PC-3 (cell line): Measurements from ENCODE around the gene RALBP1. TPM values are rescaled to one million over a fixed set of nuclear protein-coding genes. Genes with fewer than 3 reads are reported as not detected.

Experiments used
- ATAC-seq: fragments of 200-7000 bp; cut with Tn5 transposase; 2 replicates; pipeline ENCODE4 v1.9.1; 2020; ENCODE audit warnings: mild to moderate bottlenecking, moderate library complexity
- BruUV-seq: library from RNA; stranded (reverse); fragments of 400-500 nt; replicated peaks from 2 replicates; lab custom pipeline; 2021; lab: Mats Ljungman, UMichigan
- CTCF ChIA-PET: fragments of 300-600 bp; sonication (Branson Sonifier 250); formaldehyde crosslinking; loops from one replicate; lab custom pipeline; 2022; ENCODE audit warnings: antibody characterized with exemption; lab: Charles Lee
- POLR2A ChIA-PET: fragments of 300-600 bp; sonication (Branson Sonifier 250); formaldehyde crosslinking; loops from one replicate; lab custom pipeline; 2022; ENCODE audit warnings: antibody characterized with exemption; ENCODE audit not compliant: unreplicated experiment; lab: Charles Lee
- DNase-seq: peaks from one replicate; pipeline ENCODE4 v3.0.0-alpha.2; 2015
- H2AFZ ChIP-seq: fragments of 300-600 bp; sonication (generic); 2 replicates; pipeline ENCODE4 v1.6.0; 2016; ENCODE audit warnings: antibody characterized with exemption, low read length
- H3F3A ChIP-seq: fragments of 300-600 bp; sonication (generic); one replicate; pipeline ENCODE4 v1.6.0; 2017; ENCODE audit warnings: antibody characterized with exemption, low read length, control low read depth, mild to moderate bottlenecking; ENCODE audit not compliant: unreplicated experiment
- H3K27ac ChIP-seq: fragments of 300-600 bp; sonication (generic); 2 replicates; pipeline ENCODE4 v1.5.1; 2016; ENCODE audit warnings: mild to moderate bottlenecking, low read length
- H3K27me3 ChIP-seq: fragments of 300-600 bp; sonication (generic); 2 replicates; pipeline ENCODE4 v1.6.1; 2016; ENCODE audit warnings: low read length, mixed read lengths
- H3K36me3 ChIP-seq: fragments of 300-600 bp; sonication (generic); 2 replicates; pipeline ENCODE4 v1.6.1; 2016; ENCODE audit warnings: low read depth, mixed run types, low read length, mixed read lengths
- H3K4me1 ChIP-seq: fragments of 300-600 bp; sonication (generic); 2 replicates; pipeline ENCODE4 v1.5.1; 2016; ENCODE audit warnings: low read length; ENCODE audit not compliant: insufficient read depth
- H3K4me2 ChIP-seq: fragments of 300-600 bp; sonication (generic); 2 replicates; pipeline ENCODE4 v1.6.0; 2016; ENCODE audit warnings: low read length
- H3K4me3 ChIP-seq: fragments of 300-600 bp; sonication (generic); 2 replicates; pipeline ENCODE4 v1.5.1; 2016; ENCODE audit warnings: mild to moderate bottlenecking, low read length, mixed read lengths
- H3K79me2 ChIP-seq: fragments of 300-600 bp; sonication (generic); 2 replicates; pipeline ENCODE4 v1.6.1; 2017; ENCODE audit warnings: low read length, mixed read lengths
- H3K9ac ChIP-seq: fragments of 300-600 bp; sonication (generic); 2 replicates; pipeline ENCODE4 v1.6.0; 2016; ENCODE audit warnings: mild to moderate bottlenecking, low read length
- H3K9me2 ChIP-seq: fragments of 300-600 bp; sonication (generic); replicated peaks from 2 replicates; pipeline ENCODE4 v1.6.1; 2016; ENCODE audit warnings: mixed run types, low read length, mixed read lengths
- H3K9me3 ChIP-seq: fragments of 300-600 bp; sonication (generic); 2 replicates; pipeline ENCODE4 v1.6.1; 2016; ENCODE audit warnings: low read length, mixed read lengths
- H4K20me1 ChIP-seq: fragments of 300-600 bp; sonication (generic); 2 replicates; pipeline ENCODE4 v1.6.1; 2016; ENCODE audit warnings: low read length, mixed read lengths
- EZH2 ChIP-seq: fragments of 300-600 bp; sonication (generic); IDR thresholded peaks from one replicate; pipeline ENCODE4 v1.6.1; 2017; ENCODE audit warnings: antibody characterized with exemption, mild to moderate bottlenecking, low read length; ENCODE audit not compliant: unreplicated experiment
- EZH2phosphoT487 ChIP-seq: fragments of 300-600 bp; sonication (generic); IDR thresholded peaks from 2 replicates; pipeline ENCODE4 v1.6.1; 2018; ENCODE audit warnings: mild to moderate bottlenecking, antibody characterized with exemption, low read length, borderline replicate concordance
- intact Hi-C: fragments of 100-400 bp; cut with micrococcal nuclease; formaldehyde crosslinking; loops from 2 replicates; pipeline ENCODE4 v1.9.0; 2023
- total RNA-seq: library from RNA; depleted of rRNA; stranded (reverse); fragments of >200 nt; gene quantifications from 2 replicates; pipeline ENCODE4 v1.2.3, GENCODE V29; 2014
- TF ChIP-seq, protein P1 (sequence below): fragments of 300-600 bp; sonication (generic); conservative IDR thresholded peaks from 2 replicates; pipeline ENCODE4 v1.5.1; 2017; ENCODE audit warnings: antibody characterized with exemption, low read depth, mild to moderate bottlenecking, low read length

The RALBP1 gene
- total RNA-seq, 1 experiment from 2014 or later, result 89.8 TPM

DNA sequence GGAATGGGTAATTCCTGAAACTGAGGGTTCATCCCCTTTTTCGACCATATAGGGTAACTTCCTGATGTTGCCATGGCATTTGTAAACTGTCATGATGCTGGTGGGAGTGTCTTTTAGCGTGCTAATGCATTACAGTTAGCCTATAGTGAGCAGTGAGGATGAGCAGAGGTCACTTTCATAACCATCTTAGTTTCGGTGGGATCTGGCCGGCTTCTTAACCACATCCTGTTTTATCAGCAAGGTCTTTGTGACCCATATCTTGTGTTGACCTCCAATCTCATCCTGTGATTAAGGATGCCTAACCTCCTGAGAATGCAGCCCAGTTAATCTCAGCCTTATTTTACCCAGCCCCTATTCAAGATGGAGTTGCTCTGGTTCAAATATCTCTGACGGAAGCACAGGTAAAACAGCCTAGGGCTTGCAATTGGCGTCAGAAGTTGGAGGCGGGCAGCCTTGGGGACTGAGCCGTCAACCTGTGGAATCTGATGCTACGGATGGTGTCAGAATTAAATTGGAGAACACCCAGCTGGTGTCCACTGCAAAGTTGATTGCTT is 19.5 kb downstream of the RALBP1 start:
- Histone ChIP-seq H3K4me3 (no peak overlapping the region), H3K79me2 (peaks cover 96% of the 10 kb centered on the region), H3F3A (no peaks in the 10 kb centered on the region), H3K9ac (no peak overlapping the region), H3K9me3 (no peaks in the 10 kb centered on the region), H3K27me3 (no peaks in the 10 kb centered on the region), H3K4me1 (peaks cover 13% of the 10 kb centered on the region; the same call in 1 of the 2 replicates), H3K27ac (no peak overlapping the region), H3K36me3 (peaks cover 4% of the 10 kb centered on the region; the same call in 1 of the 2 replicates), H3K4me2 (no peak overlapping the region), H4K20me1 (0 out of 2 replicates have a peak, but pooled peaks cover 5% of the 10 kb centered on the region), H3K9me2 (no peaks in the 10 kb centered on the region), H2AFZ (no peak overlapping the region)
- ChIA-PET POLR2A (no interaction called here), CTCF (no interaction called here)
- no TSS peak for BruUV-seq
- no peak for TF ChIP-seq EZH2
- TF ChIP-seq, protein P1, sequence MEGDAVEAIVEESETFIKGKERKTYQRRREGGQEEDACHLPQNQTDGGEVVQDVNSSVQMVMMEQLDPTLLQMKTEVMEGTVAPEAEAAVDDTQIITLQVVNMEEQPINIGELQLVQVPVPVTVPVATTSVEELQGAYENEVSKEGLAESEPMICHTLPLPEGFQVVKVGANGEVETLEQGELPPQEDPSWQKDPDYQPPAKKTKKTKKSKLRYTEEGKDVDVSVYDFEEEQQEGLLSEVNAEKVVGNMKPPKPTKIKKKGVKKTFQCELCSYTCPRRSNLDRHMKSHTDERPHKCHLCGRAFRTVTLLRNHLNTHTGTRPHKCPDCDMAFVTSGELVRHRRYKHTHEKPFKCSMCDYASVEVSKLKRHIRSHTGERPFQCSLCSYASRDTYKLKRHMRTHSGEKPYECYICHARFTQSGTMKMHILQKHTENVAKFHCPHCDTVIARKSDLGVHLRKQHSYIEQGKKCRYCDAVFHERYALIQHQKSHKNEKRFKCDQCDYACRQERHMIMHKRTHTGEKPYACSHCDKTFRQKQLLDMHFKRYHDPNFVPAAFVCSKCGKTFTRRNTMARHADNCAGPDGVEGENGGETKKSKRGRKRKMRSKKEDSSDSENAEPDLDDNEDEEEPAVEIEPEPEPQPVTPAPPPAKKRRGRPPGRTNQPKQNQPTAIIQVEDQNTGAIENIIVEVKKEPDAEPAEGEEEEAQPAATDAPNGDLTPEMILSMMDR, result no peak
- no peak for TF ChIP-seq EZH2phosphoT487
- no peak for ATAC-seq
- DNase-seq, result no peak
- intact Hi-C loops, result no loop called here

DNA sequence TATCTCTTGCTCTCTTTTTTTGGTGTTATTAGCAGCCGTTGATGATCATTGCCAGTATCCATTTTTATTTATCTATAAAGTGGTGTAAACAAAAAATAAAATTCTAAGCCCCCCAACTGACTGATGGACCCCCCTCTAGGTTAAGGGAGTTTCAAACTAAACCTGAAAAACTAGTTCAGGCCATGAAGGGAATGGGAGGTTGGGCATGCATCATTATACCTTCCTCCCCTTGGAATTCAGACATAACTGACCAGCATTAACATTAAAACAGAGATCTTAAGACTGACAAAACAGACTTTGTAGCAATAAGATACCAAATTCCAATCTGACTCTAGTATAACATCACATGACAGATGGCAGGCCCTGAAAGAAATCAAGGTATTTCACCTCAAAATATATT is 20.2 kb downstream of the RALBP1 start:
- H3K9me2 ChIP-seq, result no peaks in the 10 kb centered on the region
- H3K9me3 ChIP-seq, result no peaks in the 10 kb centered on the region
- H3K27ac ChIP-seq, result no peak overlapping the region
- H3K4me2 ChIP-seq, result no peak overlapping the region
- H2AFZ ChIP-seq, result no peak overlapping the region
- peaks cover 13% of the 10 kb centered on the region; the same call in 1 of the 2 replicates for H3K4me1 ChIP-seq
- intact Hi-C loops, result no loop called here
- ATAC-seq (no peak), DNase-seq (no peak)
- POLR2A ChIA-PET, result no interaction called here
- peaks cover 4% of the 10 kb centered on the region; the same call in 1 of the 2 replicates for H3K36me3 ChIP-seq
- H3K4me3 ChIP-seq, result no peak overlapping the region
- no peaks in the 10 kb centered on the region for H3K27me3 ChIP-seq
- TF ChIP-seq, protein P1, result no peak
- TF ChIP-seq EZH2 (no peak), EZH2phosphoT487 (no peak)
- H3K9ac ChIP-seq, result no peak overlapping the region
- no peaks in the 10 kb centered on the region for H3F3A ChIP-seq
- 0 out of 2 replicates have a peak, but pooled peaks cover 5% of the 10 kb centered on the region for H4K20me1 ChIP-seq
- H3K79me2 ChIP-seq, result peaks cover 95% of the 10 kb centered on the region
- no TSS peak for BruUV-seq
- CTCF ChIA-PET, result no interaction called here

DNA sequence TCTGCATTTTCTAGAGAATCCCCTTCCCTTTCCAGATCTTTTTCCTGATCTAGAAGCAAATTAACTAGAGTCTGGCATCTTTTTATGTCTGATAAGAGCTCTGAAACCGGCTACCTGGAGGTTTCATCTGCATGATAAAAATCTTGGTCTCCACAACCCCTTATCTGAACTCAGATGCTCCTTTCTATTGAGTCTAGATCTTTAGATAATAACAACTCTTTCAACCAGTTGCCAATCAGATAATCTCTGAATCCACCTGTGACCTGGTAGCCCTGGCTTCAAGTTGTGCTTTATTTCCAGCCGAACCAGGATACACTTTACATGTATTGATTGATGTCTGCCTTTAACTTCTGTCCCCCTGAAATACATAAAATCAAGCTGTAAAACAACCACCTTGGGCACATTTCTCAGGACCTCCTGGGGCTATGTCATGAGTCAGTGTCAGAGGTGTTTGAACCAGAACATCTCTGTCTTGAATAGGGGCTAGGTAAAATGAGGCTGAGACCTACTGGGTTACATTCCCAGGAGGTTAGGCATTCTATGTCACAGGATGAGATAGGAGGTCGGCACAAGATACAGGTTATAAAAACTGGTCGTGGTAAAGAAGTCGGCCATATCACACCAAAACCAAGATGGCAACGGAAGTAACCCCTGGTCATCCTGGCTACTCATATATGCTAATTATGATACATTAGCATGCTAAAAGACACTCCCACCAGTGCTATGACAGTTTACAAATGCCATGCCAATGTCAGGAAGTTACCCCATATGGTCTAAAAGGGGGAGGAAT is 20.8 kb downstream of the RALBP1 start:
- Histone ChIP-seq H3K27me3 (no peaks in the 10 kb centered on the region), H2AFZ (no peak overlapping the region), H4K20me1 (0 out of 2 replicates have a peak, but pooled peaks cover 5% of the 10 kb centered on the region), H3K4me1 (peaks cover 13% of the 10 kb centered on the region; the same call in 1 of the 2 replicates), H3K4me3 (no peak overlapping the region), H3K27ac (no peak overlapping the region), H3K36me3 (peaks cover 9% of the 10 kb centered on the region), H3K9me2 (no peaks in the 10 kb centered on the region), H3K9ac (no peak overlapping the region), H3K9me3 (no peaks in the 10 kb centered on the region), H3K79me2 (peaks cover 96% of the 10 kb centered on the region), H3F3A (no peaks in the 10 kb centered on the region), H3K4me2 (no peak overlapping the region)
- no peak for TF ChIP-seq EZH2
- TF ChIP-seq, protein P1, result no peak
- no peak for TF ChIP-seq EZH2phosphoT487
- no peak for ATAC-seq
- no TSS peak for BruUV-seq
- intact Hi-C loops, result no loop called here
- POLR2A ChIA-PET, result no interaction called here
- no peak for DNase-seq
- CTCF ChIA-PET, result no interaction called here
